Measurements from ENCODE around the gene C2CD4D. TPM values are rescaled to one million over a fixed set of nuclear protein-coding genes. Genes with fewer than 3 reads are reported as not detected.
"Not testable (repeated sequence)": the region's sequence is repeated elsewhere in the genome, so short reads cannot be mapped to it uniquely, and the experiment has no call there.

The C2CD4D gene
- total RNA-seq (2014; rRNA removed; shearing (Covaris generic)) = 3.5 and 5.2 TPM in 2 replicates

DNA sequence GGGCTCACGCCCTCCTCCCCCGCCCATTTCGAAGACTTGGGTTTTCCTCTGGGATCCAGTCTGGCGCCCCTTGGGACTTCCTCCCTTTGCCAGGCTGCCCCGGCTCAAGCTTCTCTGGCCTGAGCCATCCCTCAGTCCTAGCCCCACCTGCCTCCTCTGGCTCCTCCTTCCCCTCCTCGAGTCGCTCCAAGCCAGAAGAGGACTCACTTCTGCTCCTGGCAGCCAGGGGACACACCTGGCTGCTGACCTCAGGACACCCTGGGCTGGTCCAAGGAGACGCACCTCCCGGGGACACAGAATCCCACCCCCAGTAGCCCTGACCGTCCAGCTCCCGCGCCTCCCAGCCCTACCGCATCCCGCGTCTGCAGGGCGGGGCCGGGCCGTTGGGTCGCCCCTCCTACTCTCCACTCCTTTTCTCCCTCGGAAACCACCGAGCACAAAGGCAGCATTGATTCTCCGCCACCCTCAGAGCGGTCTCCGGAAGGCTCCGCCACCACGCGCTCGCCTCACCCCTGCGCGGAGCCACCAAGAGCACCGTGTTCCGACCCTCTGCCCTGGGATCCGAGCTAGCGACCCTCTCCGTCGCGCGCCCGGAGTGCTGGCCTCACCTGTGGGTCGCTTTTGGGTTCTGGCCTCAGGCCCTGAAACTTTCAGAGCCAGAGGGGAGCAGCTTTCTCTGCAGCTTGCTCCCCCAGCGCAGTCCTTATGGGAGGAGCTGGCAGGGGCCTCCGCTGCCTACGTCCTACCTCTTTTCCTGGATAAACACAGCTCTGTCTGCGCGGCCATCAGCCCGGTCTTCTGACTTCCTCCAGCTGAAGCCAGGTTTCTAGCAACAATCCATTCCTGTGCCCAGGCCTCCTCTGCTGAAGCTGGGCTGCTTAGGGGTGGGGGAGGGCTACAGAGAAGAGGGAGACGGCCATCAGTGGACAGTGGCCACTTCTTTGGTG lies at the start of gene C2CD4D:
TSS of gene C2CD4D (minus strand) at position 364 of the 947 bp plus-strand sequence. CDS start 831 bp downstream, outside the sequence.
- peak; percentile 96 for DNase-seq (ENCODE audit: low spot score)

DNA sequence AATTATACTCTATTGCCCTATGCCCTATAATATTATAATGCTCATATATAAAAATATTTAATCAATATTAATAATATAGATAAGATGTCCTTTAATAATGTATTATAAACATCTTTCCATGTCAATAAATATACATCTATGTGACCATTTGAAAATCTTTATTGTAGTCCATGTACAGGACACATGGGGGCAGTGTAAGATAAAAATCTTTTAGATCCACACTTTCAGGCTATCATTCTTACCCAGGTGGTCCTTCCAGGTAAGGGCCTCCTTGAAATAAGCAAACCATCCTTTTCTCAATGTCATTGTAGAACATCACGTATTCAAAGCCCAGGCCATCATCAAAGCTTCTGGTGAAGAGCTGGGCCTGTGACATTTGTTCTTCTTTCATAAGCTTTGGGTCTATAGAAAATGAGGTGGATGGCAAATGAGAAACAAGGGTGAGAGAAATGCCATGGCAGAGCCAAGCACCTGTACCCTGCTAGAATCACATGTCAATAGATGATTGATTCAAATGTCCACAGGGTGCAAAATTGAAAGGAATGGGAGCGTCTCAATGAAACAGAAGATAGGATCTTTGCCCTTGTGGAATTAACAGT lies 49.5 kb upstream of the C2CD4D start:
- DNase-seq (ENCODE audit: low spot score) = peak; percentile 60

DNA sequence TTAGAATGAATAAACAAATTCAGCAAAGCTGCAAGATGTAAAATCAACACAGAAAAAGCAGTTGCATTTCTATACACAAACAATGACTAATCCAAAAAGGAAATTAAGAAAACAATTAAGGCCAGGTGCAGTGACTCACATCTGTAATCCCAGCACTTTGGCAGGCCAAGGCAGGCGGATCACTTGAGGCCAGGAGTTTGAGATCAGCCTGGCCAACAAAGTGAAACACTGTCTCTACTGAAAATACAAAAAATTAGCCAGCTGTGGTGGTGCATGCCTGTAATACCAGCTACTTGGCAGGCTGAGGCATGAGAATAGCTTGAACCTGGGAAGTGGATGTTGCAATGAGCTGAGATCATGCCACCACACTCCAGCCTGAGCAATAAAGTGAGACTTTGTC lies 47.4 kb upstream of the C2CD4D start:
- DNase-seq (ENCODE audit: low spot score) = no peak

DNA sequence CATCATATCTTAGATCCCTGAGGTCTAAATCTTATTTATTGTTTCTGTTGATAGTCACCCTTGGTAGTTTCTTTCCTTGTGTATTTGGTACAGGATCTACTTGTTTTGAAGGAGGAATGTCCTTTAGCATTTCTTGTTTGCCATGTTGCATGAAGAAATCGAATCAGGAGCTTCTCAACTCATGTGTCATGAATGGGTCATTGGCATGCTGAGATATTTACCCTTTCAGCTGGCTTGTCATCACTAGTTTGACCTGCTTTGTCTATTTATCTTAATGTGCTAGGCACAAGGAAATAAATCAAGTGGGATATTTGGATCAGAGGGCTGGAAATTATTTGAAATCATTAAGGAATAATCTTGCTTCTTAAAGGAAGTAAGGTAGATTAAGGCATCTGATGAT lies 45.9 kb upstream of the C2CD4D start:
- no peak for DNase-seq (ENCODE audit: low spot score)

DNA sequence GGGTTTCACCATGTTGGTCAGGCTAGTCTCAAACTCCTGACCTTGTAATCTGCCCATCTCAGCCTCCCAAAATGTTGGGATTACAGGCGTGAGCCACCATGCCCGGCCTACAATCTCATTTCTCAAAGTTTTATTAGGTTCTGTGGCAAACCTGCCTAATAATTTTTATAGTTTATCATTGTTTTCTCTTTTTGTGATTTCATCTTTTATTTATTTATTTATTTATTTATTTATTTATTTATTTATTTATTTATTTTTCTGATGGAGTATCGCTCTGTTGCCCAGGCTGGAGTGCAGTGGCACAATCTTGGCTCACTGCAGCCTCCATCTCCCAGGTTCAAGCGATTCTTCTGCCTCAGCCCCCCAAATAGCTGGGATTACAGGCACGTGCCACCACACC lies 45.3 kb upstream of the C2CD4D start:
- DNase-seq (ENCODE audit: low spot score) = not testable (repeated sequence)

DNA sequence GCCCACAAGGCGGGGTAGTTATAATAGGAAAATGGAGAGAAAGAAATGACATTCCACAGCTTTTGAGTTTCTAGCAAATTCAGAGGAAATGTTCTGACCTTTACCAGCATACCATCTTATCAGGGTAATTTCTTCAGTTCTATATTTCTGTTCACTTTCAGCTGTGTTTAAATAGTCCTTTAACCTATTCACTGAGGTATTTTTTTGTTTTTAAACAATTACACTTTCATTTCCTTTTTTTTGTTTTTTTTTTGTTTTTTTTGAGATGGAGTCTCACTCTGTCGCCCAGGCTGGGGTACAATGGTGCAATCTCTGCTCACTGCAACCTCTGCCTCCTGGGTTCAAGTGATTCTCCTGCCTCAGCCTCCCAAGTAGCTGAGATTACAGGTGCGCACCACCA lies 44.8 kb upstream of the C2CD4D start:
- not testable (repeated sequence) for DNase-seq (ENCODE audit: low spot score)

DNA sequence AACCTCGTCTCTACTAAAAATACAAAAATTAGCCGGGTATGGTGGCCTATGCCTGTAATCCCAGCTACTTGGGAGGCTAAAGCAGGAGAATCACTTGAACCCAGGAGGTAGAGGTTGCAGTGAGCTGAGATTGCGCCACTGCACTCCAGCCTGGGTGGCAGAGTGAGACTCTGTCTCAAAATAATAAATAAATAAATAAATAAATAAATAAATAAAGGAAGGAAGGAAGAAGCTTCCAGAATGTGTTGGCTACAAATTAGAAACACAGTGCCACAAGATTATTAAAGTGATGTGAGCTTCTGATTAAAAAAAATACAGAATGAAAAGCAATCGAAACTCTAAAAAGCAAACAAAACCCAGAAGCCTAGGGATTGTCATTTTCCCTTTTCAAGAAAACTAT lies 44.3 kb upstream of the C2CD4D start:
- DNase-seq (ENCODE audit: low spot score) = not testable (repeated sequence)

DNA sequence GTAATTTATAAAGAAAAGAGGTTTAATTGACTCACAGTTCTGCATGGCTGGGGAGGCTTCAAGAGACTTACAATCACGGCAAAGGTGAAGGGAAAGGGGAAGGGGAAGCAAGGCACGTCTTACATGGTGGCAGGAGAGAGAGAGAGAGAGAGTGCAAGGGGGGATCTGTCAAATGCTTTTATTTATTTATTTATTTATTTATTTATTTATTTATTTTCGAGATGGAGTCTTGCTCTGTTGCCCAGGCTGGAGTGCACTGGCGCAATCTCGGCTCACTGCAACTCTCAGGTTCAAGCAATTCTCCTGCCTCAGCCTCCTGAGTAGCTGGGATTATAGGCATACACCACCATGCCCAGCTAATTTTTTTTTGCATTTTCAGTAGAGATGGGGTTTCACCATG lies 43.3 kb upstream of the C2CD4D start:
- not testable (repeated sequence) for DNase-seq (ENCODE audit: low spot score)

DNA sequence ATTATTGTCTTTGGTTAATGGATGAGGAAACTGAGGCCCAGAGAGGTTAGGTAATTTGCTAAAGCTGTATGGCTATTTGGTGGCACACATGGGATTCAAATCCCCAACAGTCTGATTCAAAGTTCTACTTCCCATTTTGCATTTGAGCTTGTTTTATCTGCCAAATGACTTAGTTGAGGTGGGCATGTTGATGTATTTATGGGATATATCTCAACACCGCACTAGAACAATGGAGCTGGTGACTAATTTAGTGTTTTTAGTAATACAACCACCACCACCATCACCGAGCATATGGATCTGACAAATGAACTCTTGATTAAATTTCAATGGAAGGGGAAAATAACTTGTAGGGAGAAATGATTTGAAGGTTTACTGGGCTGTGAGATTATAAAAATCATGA lies 42.8 kb upstream of the C2CD4D start:
- no peak for DNase-seq (ENCODE audit: low spot score)

DNA sequence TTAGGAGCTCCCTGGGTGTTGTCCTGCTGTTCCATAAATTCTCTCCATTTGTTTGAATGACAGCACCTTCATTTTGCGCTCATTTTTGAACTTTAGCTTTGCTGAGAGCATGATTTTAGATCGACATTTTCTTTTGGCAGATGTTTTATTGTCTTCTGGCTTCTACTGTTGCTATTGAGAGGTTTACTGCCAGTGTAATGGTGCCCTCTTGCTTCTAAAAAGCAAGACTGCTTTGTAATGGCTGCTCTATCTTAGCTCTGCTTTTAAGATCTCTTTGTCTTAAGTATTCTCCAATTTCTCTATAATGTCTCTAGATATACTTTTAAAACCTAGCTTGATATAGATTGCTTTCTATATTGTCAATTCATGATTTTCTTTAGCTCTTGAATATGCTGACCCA lies 41.9 kb upstream of the C2CD4D start:
- no peak for DNase-seq (ENCODE audit: low spot score)

DNA sequence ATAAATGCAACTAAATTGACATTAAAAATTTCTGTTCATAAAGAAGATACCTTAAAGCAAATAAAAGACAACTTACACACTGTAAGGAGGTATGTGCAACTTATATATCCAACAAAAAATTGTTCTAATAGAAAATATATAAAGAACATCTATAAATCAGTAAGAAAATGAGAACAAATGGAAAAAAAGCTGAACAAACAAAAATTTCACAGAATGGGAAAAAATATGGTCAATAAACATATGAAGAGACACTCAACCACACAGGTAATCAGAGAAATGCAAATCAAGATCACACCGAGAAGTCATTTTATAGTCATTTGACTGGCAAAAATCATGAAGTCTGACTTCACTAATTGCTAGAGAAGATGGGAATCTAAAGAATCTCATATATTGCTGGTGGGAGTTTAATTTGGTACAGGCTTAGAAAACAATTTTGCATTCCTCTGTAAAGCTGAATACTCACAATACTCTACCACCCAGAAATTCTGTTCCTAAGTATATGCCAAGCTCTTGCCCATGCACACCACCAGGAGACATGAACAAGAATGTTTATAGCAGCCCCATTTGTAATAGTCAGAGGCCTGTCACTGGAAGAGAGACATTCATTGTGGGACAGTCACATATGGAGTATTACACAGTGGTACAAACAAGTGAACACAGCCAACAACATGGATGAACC lies 35.9 kb upstream of the C2CD4D start:
- DNase-seq (ENCODE audit: low spot score) = no peak

DNA sequence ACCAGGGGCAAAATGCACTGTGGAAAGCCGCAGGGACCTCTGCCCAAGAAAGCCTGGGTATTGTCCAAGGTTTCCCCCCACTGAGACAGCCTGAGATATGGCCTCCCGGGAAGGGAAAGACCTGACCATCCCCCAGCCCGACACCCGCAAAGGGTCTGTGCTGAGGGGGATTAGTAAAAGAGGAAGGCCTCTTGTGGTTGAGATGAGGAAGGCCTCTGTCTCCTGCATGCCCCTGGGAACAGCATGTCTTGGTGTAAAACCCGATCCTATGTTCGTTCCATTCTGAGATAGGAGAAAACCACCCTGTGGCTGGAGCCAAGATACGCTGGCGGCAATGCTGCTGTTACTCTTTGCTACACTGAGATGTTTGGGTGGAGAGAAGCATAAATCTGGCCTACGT lies 33.2 kb upstream of the C2CD4D start:
- not testable (repeated sequence) for DNase-seq (ENCODE audit: low spot score)

DNA sequence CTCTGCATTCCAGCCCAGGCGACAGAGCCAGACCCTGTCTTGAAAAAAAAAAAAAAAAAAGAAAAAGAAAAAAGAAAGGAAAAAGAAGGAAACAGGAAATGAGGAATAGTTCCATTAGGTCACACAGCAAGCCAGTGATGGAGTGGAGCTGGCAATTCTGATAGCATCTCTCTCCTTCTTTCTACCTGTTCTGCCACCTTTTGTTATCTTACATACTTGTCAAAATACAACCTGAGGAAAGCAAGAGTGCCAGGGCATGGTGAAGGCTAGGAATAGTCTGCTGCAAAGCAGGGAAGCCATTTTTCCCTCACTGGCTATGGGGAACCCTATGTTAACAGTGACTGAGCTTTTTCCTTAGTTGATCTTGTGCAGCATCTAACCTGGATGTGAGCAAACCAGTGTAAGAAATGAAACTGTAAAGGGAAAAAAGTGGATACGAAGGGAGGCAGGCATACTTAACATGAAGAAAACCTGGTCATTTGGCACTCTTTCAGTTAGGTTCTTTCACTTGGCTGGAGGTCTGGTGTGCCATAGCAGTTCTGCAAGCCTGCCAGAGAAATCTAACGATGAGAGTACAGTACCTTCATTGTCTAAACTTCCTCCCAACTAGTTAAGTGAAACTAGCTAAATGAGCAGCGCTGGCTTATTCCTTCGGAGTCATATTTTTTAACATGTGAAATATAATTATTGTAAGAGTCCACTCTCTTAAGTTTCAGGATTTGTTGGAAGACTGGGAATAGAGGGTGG lies 31.8 kb upstream of the C2CD4D start:
- DNase-seq (ENCODE audit: low spot score) = no peak

DNA sequence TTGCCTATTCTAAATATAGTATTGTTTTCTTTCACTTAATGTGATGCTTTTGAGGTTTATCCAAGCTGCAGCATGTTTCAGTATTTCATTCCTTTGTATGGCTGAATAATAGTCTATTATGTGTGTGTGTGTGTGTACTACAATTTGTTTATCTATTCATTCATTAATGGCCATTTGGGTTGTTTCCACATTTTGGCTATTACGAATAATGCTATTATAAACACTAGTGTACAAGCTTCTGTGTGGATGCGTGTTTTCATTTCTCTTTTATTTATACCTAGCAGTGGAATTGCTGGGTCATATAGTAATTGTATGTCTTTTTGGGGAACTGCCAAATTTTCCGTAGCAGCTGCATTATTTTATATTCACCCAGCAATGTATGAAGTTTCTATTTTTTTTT lies 28.9 kb upstream of the C2CD4D start:
- DNase-seq (ENCODE audit: low spot score) = no peak

DNA sequence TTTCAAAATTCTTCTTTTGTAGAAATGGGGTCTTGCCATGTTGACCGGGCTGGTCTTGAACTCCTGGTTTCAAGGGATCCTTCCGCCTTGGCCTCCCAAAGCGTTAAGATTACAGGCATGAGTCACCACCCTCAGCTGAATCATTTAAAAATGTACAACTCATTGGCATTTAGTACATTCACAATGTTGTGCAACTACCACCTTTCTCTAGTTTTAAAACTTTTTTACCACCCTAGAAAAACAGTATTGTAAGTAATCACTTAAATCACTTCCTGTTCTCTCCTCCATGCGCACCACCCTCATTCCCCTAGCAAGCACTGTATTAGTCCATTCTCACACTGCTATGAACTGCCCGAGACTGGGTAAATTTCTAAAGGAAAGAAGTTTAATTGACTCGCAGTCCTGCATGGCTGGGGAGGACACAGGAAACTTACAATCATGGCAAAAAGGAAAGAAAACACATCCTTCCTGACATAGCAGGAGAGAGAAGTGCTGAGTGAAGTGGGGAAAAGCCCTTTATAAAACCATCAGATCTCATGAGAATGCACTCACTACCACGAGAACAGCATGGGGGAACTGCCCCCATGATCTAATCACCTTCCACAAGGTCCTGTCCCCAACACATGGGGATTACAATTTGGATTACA lies 28.3 kb upstream of the C2CD4D start:
- DNase-seq (ENCODE audit: low spot score) = no peak

DNA sequence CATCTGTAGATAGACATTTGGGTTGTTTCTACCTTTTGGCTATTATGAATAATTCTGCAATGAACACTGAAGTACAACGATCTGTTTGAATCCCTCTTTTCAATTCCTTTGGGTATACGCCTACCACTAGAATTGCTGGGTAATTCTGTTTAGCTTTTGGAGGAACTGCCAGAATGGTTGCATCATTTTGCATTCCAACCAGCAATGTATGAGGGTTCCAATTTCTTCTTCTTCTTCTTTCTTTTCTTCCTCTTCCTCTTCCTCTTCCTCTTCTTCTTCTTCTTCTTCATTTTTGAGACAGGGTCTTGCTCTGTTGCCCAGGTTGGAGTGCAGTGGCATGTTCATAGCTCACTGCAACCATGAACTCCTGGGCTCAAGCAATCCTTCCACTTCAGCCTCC lies 27.7 kb upstream of the C2CD4D start:
- no peak for DNase-seq (ENCODE audit: low spot score)

DNA sequence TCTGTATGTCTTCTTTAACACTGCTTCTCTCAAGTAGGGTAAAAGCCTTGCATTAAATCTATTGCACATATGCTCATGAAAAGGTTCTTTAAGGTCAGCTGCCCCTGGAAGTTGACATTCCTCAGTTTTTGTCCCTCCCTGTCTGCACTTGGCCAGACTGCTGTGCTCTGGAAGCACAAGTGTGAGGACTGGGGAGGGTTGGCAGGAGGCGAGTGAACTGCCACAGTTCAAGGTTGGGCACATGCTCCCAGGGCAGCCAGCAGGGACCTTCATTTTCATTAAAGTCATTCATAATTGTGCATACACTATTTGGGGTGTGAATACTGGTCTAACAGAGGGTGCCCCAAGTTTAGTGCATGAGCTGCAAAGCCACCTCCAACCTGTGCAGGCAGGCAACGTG lies 24.8 kb upstream of the C2CD4D start:
- DNase-seq (ENCODE audit: low spot score) = no peak

DNA sequence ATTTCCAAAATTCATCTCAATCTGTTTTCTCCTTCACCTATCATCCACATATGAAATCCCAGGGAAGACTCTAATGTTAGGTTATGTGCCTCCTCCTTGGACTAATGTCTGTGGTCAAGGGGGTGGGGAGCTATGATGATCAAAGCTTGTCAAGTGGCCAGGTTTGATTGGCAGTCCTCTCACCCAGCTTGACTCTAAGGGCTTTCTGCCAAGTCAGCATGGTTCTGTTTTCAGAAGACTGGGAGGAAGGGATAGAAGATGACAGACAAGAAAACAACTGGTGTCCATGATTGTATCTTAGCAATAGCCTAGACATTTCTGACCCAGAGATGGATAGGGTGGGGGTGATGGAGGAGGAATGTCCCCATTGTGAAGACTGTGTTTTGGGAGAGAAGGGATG lies 23.0 kb upstream of the C2CD4D start:
- DNase-seq (ENCODE audit: low spot score) = no peak

DNA sequence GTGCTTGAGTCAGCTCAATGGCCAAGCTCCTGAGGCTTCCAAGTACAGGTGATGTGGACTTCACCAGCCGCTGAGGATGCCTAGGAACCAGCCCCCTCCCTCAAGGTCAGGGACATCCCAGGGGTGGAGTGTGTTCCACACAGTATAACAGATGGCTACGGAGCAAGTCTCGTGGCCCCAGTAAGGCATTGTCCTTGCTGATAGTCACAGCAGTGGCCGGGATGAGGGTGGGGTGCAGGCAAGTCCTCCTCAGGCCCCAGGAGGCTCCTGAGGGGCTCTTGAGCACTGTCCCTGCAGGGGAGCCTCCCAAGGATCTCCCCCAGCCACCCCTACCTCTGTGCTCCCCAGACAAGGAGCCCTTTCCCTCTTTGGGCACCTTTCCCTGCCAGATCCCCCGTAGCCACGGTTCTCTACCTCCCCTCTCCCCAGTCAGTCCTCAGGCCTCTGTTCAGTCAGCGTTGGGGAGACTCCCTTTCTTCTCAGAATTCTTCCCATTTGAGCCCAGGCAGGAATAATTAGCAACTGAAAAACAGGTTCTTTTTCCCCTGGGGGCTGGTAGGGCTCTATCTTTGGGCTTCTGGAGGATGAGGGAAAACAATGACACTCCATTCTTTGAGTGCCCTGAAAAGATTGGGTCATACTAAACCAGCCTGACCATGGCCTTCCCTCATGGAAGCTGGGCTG lies 21.0 kb upstream of the C2CD4D start:
- no peak for DNase-seq (ENCODE audit: low spot score)

DNA sequence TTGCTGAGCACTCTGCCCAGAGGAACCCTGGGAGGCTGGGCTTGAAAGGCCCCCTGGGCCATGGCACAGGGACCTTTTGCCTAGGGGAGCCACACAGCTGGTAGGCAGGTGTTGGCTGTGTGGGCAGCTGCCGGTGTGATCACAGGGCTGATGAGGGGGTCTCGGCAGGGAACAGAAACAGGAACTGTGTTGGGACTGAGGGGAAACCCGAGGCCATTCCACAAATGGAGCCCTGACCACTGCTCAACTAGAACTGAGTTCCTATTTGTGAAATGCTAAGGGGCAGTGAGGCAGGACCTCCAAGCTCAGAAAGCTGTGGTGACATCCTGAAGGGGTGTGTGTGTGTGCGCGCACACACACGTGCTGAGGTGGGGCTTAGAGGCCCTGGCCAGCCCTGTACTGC lies 20.3 kb upstream of the C2CD4D start:
- no peak for DNase-seq (ENCODE audit: low spot score)

Measured in HT-29 (cell line).